Renal cortex interstitium (tissue), 11 donors: ENCODE measurements around the gene CHIC2. TPM values are rescaled to one million over a fixed set of nuclear protein-coding genes. Genes with fewer than 3 reads are reported as not detected.
"Not testable (repeated sequence)": the region's sequence is repeated elsewhere in the genome, so short reads cannot be mapped to it uniquely, and the experiment has no call there.

Experiments
- DNase-seq, 11 donors: peaks; one replicate each; pipeline ENCODE4 v3.0.0-alpha.2; 2013; ENCODE audit warnings: low read depth in 9 of 11, low spot score in 4 of 11; ENCODE audit errors: extremely low read depth in 1 of 11
- polyA plus RNA-seq, 3 donors: library from polyadenylated mRNA; unstranded; fragments of 120-200 nt; gene quantifications; one replicate each; pipeline ENCODE4 v1.2.1, GENCODE V29; 2013; ENCODE audit not compliant: insufficient read length in 3 of 3

The CHIC2 gene
- polyA plus RNA-seq, 3 donors: 27.4 to 37.5 (median 29.0) TPM

DNA sequence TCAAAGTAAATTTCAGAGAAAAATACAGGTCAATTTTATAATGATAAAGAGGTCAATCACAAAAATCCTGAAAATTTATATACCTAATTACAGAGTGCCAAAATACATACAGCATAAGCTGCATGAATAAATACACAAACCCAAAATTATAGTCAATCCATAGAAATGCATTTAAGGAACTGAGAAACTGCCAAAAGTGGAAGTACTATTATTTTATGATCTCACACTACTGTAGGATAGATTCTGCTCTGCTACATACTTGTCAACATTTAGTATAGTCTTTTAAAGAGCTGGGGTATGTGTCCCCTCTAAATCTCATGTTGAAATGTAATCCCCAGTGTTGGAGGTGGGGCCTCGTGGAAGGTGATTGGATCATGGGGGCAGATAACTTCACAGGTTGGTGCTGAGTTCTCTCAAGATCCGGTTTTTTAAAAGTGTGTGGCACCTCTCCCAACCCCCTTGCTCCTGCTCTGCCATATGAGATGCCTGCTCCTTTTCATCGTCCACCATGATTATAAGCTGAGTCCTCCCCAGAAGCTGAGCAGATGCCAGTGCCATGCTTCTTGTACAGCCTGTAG is 31.8 kb downstream of the CHIC2 start:
- DNase-seq: no peak

DNA sequence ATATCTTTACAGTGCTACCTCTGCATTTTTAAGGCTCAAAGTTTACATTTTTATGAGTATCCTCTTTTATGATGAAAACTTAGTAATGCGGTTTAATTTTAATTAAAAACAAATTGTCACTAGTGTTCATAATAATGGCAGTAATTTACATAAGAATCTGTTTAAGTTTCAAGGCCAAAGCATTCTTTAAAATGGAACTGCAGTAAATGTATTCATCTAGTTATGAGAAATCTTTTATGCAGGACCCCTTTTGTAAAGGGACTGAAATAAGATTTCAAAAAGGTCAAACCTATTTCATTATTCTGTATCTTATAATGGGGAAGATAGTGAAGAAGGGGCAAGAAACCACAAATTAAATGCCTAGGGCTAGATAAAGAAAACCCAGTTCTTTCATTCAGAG is 37.1 kb downstream of the CHIC2 start:
- no peak for DNase-seq

- DNase-seq: no peak
Observed at GRCh38 chr4:54025582-54025981, 38.8 kb downstream of the CHIC2 start.

GRCh38 chr4:54023019-54023418 is 41.4 kb downstream of the CHIC2 start:
- DNase-seq: not testable (repeated sequence)

GRCh38 chr4:54017974-54018373 is 46.4 kb downstream of the CHIC2 start:
- no peak for DNase-seq

- no peak for DNase-seq
Observed at GRCh38 chr4:54017308-54017707, 47.1 kb downstream of the CHIC2 start.

- peak in 1 of 11 donors; percentile 4 for DNase-seq
Observed at GRCh38 chr4:54016504-54016903, 47.9 kb downstream of the CHIC2 start.

DNA sequence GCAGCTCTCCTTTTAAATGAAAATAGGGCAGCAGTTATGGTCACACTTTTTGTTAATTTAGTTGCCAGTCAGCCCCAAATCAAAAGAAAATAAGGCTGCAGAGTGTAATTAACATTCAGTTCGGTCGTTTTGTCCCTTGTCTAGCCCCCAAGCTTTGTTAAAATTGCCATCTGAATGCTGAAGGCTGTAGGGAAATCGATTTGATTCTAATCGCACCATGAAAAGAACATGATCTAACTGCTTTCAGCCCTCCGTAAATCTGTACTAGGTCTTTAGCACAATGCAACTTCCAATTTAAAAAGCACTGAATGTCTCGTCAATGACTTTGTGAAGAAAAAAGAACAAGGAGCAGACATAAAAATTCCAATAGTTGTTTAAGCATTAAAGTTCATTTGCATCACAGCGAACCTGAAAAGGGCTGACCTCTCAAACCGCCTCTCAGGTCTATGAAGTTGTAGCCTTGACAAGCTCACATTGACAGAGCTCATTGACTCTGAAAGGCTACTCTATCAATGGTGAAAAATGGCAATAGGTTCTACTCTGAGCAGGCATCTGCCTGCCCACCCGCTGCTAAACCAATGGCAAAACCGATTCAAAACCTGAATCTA is 48.9 kb downstream of the CHIC2 start:
- no peak for DNase-seq

DNA sequence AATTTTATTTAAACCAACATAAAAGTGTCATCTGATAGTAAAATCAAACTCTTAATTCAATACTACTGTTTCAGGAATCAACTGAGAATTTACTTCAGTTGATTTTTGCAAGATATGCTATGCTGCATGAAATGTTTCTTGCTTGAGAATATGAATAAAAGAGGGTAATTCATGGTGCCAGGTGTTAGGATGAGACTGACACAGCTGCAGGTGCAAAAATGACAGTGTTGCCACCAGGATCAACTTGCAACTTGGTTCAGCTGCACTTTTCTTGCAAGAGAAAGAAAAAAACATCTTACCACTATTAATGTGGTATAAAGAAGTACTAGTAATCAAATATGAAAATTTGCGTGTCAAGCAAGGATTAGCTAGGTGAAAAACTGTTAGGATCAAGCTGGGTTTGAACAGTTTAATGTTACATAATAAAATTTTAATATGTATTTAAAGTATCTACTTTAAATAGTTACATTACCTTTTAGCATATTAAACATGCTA is 49.7 kb downstream of the CHIC2 start:
- no peak for DNase-seq

DNA sequence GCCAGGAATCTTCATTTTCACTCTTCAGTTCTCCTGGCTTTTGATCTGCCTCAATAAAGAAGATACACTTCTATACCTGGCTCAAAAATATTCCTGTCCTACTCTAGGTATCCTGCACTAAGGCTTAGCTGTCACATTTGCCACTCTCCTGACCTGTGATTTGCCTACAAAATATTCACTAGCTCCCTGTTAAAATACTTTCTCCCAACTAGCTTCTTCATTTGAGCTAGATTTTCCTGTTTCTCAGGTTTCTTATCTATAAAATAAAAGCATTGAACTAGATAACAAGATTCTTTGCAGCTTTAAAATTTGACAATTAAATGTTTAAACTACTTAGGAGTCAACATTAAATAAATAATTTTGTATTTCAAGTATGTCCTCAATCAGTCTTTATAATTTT is 53.2 kb downstream of the CHIC2 start:
- no peak for DNase-seq

- DNase-seq: no peak
Observed at GRCh38 chr4:54006755-54007154, 57.6 kb downstream of the CHIC2 start.

- DNase-seq: no peak
Observed at GRCh38 chr4:54005475-54005874, 58.9 kb downstream of the CHIC2 start.

- no peak for DNase-seq
Observed at GRCh38 chr4:54004463-54004862, 59.9 kb downstream of the CHIC2 start.

DNA sequence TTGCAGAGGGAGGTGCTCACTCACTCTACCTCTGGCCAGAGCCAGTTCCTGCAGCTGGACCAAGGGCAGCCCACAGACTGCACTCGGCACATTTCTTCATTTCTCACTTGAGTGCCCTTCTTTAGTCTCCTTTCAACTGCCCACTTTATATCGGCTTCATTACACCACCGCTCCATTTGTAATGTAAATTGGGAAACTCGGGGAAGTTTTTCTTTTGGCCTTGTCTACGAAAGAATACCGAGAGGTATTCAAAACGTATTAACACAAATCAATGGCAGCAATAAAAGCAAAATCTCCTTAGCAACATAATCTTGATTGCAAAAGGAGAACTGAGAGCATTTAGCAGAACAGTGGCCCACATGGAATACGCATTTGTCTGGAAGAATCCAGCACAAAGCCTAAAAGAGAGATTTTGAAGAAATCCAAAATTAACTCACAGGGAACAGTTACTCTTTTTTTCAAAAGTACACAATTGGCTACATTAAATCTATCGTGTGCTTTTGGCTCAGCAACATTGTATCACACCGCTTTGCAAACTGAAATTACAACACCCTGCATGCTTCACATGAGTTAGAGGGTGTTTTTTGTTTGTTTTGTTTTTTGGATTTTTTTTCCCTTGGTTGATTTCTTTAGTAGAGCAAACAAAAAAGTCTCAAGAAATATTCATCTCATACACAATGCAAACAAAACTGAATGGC is 62.6 kb downstream of the CHIC2 start:
- DNase-seq: no peak

DNA sequence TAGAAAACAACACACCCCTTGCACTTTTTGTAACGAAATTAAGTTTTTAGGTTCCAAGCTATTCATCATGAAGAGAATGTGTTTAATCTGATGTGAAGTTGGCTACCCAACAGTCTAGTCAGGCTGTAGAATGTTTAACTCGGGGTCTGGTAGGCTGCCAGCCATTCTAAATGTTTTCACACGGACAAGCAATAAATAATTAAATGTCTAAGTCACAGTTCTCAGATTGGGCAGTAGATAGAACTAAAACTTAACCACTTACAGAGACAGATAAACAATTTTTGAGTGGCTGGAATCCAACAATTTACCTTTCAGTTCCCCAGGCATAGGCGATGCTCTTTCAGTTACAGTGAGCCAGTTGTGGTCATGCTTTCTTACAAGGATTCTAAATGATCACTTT is 66.5 kb downstream of the CHIC2 start:
- peak in 8 of 11 donors; percentile 3 to 40 (median 8) for DNase-seq

DNA sequence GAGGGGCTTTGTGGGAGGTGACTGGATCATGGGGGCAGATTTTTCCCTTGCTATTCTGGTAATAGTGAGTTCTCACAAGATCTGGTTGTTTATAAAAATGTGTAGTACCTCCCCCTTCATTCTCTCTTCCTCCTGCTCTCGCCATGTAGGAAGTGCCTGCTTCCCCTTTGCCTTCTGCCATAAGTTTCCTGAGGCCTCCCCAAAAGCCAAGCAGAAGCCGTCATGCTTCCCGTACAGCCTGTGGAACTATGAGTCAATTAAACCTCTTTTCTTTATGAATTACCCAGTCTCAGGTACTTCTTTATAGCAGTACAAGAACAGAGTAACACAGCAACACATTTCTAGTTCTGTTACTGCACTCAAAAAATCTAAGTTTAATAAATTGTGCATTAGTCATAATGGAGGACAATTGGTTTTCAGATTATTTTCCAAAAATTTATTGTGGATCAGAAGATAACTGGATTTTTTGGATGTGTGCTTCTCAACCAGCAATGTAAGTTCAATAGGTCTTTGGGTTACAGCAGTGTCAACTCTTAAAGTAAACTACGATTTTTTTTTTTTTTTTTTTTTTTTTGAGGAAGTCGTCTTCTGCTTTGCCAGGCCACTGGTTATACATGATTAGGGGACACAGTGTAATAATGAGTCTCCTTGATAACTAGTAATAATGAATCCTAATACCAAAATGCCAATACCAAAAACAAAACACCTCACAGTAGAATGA is 69.9 kb downstream of the CHIC2 start:
- no peak for DNase-seq

DNA sequence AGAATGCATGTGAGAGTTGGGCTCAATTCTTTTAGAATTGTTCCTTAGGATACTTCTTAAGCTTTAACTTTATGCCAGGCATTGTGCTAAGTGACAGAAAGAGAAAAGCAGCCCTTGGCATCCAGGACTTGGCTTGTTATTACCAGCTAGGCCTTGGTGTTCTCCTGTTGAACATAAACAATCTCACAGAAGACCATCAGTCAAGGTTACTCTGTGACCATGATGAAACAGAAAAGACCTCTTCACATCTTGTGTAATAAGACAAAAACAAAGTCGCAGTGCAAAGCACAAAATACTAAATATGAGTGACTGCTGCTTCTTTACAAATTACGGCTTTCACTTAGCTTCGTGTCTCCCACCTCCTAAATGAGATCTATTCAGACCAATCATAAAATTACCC is 71.6 kb downstream of the CHIC2 start:
- DNase-seq: no peak

DNA sequence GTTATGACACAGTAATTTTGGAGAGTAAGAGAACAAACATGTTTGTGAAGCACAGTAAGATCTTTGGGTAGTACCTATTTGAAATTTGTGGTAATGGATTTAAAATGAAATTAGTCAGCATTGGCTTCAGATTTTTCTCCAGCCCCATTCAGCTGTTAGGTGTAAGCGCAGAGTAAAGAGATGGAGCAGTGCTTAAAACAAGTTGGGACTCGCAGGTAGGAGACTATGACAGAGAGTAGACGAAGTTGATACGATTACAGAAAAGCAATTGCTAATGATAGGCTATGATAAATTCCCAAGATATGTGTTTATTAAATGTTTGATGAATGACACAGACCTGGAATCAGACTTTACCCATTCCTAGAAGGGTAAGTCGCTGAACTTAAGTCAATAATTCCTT is 72.6 kb downstream of the CHIC2 start:
- DNase-seq: no peak

DNA sequence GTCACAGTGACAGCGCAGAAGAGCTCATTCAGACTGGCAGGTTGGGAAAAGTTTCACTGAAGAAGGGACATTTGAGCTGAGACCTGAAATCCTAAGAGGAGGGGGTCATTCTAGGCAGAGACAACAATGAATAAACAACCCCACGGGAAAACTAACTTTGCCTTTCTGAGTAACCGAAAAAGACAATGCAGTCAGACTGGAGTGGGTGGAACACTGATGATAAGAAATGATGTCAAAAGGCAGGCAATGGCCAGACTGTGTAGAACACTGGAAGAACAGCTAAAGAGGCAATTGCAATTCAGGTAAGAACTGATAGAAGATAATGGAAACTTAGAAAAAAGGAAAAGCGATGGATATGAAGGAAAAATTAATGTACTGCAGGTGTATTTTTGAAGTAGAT is 73.8 kb downstream of the CHIC2 start:
- DNase-seq: no peak

GRCh38 chr4:53987761-53988171 is 76.6 kb downstream of the CHIC2 start:
- no peak for DNase-seq
